Cardiac muscle cell (in vitro differentiated cells and primary cell): ENCODE measurements around the gene SPEF2. TPM values are rescaled to one million over a fixed set of nuclear protein-coding genes. Genes with fewer than 3 reads are reported as not detected.
"Not testable (repeated sequence)": the region's sequence is repeated elsewhere in the genome, so short reads cannot be mapped to it uniquely, and the experiment has no call there.

ENCODE experiments used
- DNase-seq, 2 donors: peaks; one replicate each; pipeline versions ENCODE4 v3.0.0 to v3.0.0-alpha.2; 2010 to 2017; ENCODE audit warnings: low read depth in 1 of 2, low spot score in 1 of 2
- H3K27ac ChIP-seq: fragments of 200-600 bp; sonication (generic); 2 replicates; pipeline ENCODE4 v1.5.1; 2016
- H3K27me3 ChIP-seq: fragments of 200-600 bp; sonication (generic); 2 replicates; pipeline ENCODE4 v1.6.0; 2016; ENCODE audit warnings: control low read depth
- H3K36me3 ChIP-seq: fragments of 200-600 bp; sonication (generic); 2 replicates; pipeline ENCODE4 v1.5.1; 2016; ENCODE audit warnings: control low read depth
- H3K4me1 ChIP-seq: fragments of 200-600 bp; sonication (generic); 2 replicates; pipeline ENCODE4 v1.8.1; 2017; ENCODE audit warnings: low read depth, mild to moderate bottlenecking, mixed run types
- H3K4me3 ChIP-seq: fragments of 200-600 bp; sonication (generic); 2 replicates; pipeline ENCODE4 v1.5.1; 2016; ENCODE audit warnings: mild to moderate bottlenecking
- H3K9me3 ChIP-seq: fragments of 200-600 bp; sonication (generic); 2 replicates; pipeline ENCODE4 v1.5.1; 2017; ENCODE audit warnings: low read depth, mild to moderate bottlenecking, control low read depth
- polyA plus RNA-seq: library from polyadenylated mRNA; unstranded; fragments of >200 nt; fragmentation: Nextera tagmentation; extraction: Ambion mirVana; gene quantifications from 2 replicates; pipeline ENCODE4 v1.2.1, GENCODE V29; 2016
- total RNA-seq: library from RNA; depleted of rRNA; stranded (reverse); fragments of >200 nt; gene quantifications from 2 replicates; pipeline ENCODE4 v1.2.3, GENCODE V29; 2016
- TF ChIP-seq, protein P1 (sequence below): IDR thresholded peaks from 2 replicates; pipeline ENCODE4 v1.5.1; 2012; ENCODE audit warnings: low read depth, mild to moderate bottlenecking, low read length

Gene SPEF2
- total and polyA plus RNA-seq, 2 experiments from 2014 or later: 3.2 to 5.7 TPM

DNA sequence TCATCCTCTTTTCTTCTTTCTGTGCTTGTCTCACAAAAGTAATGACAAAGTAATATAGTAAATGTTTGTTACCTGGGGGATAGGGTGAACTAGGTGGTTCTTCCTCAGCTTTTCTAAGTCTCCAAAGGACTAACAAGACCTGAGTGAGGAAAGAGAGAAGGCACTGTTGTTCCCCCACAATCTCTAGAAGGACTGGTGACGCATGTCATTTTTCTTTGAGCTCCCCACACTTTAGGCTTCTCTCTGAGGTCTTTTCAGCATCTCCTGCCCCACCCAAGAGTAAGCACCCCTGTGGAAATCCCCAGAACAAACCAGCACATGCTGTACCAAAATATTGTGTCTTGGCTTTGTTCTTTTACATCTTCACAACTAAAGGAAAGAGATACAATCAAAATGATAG is 236.6 kb downstream of the SPEF2 start:
- H3K9me3 ChIP-seq: no peaks in the 10 kb centered on the region
- H3K4me1 ChIP-seq: no peaks in the 10 kb centered on the region
- no peak for DNase-seq
- H3K4me3 ChIP-seq: no peak overlapping the region
- H3K27me3 ChIP-seq: no peaks in the 10 kb centered on the region
- H3K36me3 ChIP-seq: no peaks in the 10 kb centered on the region
- TF ChIP-seq, protein P1, sequence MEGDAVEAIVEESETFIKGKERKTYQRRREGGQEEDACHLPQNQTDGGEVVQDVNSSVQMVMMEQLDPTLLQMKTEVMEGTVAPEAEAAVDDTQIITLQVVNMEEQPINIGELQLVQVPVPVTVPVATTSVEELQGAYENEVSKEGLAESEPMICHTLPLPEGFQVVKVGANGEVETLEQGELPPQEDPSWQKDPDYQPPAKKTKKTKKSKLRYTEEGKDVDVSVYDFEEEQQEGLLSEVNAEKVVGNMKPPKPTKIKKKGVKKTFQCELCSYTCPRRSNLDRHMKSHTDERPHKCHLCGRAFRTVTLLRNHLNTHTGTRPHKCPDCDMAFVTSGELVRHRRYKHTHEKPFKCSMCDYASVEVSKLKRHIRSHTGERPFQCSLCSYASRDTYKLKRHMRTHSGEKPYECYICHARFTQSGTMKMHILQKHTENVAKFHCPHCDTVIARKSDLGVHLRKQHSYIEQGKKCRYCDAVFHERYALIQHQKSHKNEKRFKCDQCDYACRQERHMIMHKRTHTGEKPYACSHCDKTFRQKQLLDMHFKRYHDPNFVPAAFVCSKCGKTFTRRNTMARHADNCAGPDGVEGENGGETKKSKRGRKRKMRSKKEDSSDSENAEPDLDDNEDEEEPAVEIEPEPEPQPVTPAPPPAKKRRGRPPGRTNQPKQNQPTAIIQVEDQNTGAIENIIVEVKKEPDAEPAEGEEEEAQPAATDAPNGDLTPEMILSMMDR: no peak
- H3K27ac ChIP-seq: no peak overlapping the region

DNA sequence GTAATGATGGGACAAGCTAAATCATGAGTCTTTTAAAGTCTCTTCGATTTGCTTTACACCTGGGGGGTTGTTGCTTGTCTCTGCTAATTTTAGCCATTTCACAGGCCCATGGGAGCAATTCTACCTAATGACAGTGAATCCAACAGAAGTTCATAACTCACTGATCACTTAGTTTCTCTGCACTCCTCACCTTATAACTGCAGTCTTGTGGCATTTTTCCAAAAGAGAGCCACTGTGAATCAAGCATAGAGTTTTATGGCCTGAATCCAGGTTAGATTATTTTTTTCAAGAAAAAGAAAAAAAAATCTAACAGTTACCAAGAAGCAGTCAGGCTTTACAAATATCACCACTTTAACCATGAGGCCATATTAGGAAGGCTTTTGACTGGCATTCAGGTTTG is 237.5 kb downstream of the SPEF2 start:
- Histone ChIP-seq H3K4me3 (no peak overlapping the region), H3K9me3 (no peaks in the 10 kb centered on the region), H3K27me3 (no peaks in the 10 kb centered on the region), H3K27ac (no peak overlapping the region), H3K36me3 (no peaks in the 10 kb centered on the region), H3K4me1 (no peaks in the 10 kb centered on the region)
- TF ChIP-seq, protein P1: no peak
- peak in 1 of 2 donors; percentile 16 for DNase-seq

DNA sequence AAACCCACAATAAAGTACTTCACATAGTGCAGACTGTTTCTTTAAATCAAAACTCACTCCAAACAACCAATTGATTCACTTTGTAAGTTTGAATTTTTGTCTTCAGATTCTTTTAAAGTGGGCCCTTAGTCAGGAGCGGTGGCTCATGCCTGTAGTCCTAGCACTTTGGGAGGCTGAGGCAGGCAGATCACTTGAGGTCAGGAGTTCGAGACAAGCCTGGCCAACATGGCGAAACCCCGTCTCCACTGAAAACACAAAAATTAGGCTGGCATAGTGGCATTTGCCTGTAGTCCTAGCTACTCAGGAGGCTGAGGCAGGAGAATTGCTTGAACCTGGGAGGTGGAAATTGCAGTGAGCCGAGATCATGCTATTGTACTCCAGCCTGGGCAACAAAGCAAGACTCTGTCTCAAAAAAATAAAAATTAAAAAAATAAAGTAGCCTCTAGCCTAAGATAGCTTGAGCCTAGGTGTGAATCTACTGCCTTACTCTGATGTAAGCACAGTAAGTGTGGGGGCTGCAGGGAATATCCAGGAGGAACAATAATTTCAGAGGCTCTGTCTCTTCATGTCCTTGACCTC is 238.6 kb downstream of the SPEF2 start:
- not testable (repeated sequence) for H3K4me3 ChIP-seq, H3K27me3 ChIP-seq, H3K4me1 ChIP-seq, DNase-seq, H3K9me3 ChIP-seq, H3K27ac ChIP-seq, H3K36me3 ChIP-seq

DNA sequence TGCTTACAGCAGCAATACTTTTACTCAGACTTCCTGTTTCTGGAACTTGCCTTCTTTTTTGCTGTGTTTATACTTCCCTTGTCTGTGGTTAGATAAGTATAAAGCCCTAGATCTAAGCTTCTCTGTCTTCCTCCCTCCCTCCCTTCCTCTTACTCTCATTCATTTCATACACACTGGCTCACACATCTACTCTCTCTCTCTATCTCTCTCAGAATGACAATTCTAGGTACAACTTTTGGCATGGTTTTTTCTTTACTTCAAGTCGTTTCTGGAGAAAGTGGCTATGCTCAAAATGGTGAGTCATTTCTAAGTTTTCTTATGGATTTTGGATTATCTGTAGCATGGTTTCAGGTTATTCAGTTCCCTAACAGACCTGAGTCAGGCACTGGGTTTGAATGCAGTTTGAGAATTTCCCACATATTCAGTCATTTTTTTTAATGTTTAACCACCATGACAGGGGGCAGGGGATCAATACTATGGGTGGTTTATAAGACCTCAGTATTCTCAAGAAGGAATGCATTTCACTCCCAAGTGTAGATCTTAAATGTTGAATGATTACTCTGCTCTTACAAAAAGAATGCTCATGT is 239.2 kb downstream of the SPEF2 start, which contains the start of gene IL7R:
Gene IL7R (plus strand): TSS at position 127 of the 587 bp plus-strand sequence. CDS start 87 bp downstream, at position 214.
- Histone ChIP-seq H3K27me3 (no peaks in the 10 kb centered on the region), H3K27ac (no peak within 1 kb of the TSS), H3K4me1 (no peaks in the 10 kb centered on the region), H3K36me3 (no peaks in the 10 kb centered on the region), H3K9me3 (no peaks in the 10 kb centered on the region), H3K4me3 (no peak within 1 kb of the TSS)
- DNase-seq: peak in 1 of 2 donors; percentile 56
- TF ChIP-seq, protein P1: no peak

DNA sequence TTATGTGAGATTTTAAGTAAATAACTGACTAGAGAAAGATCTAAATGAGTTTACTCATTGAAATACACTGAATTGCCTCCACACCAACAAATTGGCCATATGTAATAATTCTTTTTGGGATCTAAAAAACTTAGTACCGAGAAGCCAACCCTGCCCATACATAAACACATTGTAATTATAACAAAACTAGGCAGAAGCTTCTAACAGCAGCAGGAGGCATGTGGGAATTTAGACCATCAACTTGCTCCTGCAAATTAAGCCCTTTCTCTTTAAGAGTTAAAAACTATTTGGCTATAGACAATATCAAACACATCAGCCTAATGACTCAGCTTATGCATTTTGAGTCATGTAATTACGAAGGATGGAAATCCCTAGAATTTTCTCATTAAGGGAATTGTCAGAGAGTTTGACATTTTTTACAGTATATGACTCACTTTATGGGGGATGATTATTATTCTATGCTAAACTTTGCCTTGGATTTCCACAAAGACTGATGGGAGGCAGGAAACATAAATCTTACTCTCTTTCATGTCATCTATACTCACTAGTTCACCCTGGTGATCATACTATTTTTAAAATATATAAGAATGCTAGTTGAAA is 240.0 kb downstream of the SPEF2 start:
- Histone ChIP-seq H3K36me3 (no peaks in the 10 kb centered on the region), H3K27me3 (no peaks in the 10 kb centered on the region), H3K4me3 (no peak overlapping the region), H3K27ac (no peak overlapping the region), H3K4me1 (no peaks in the 10 kb centered on the region), H3K9me3 (no peaks in the 10 kb centered on the region)
- DNase-seq: peak in 1 of 2 donors; percentile 62
- TF ChIP-seq, protein P1: no peak

DNA sequence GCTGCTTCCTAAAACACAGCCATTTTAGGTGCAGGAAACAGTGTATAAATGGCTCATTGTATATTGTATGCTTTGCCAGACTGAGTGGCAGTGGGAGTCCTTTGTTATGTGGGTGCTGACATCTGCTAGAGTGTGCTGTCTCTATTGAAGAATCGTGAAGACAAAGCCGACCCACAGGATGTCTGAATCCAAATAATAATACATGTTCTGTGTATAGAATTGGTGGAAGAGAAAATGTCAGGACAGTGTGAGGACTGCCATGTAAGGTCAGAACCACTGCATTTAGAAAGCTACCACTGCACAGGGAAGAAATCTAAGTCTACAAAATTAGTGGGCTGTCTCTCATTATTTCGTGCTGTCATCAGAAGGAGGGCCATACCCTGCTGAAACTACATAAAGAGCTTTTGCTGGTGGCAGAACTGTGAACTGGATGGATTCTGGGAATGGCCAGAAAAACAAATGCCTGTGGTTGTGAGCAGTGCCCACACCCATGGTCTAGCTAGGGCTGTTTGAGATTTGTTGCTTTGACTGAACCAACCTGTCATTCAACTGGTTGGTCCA is 241.5 kb downstream of the SPEF2 start:
- TF ChIP-seq, protein P1: no peak
- H3K4me1 ChIP-seq: no peaks in the 10 kb centered on the region
- peak in 1 of 2 donors; percentile 25 for DNase-seq
- H3K27ac ChIP-seq: no peak overlapping the region
- H3K9me3 ChIP-seq: no peaks in the 10 kb centered on the region
- no peak overlapping the region for H3K4me3 ChIP-seq
- no peaks in the 10 kb centered on the region for H3K36me3 ChIP-seq
- H3K27me3 ChIP-seq: no peaks in the 10 kb centered on the region
